Measurements from ENCODE around the gene SPPL3. TPM values are rescaled to one million over a fixed set of nuclear protein-coding genes. Genes with fewer than 3 reads are reported as not detected.
"Not testable (repeated sequence)": the region's sequence is repeated elsewhere in the genome, so short reads cannot be mapped to it uniquely, and the experiment has no call there.

Gene SPPL3
- total RNA-seq, 1 experiment from 2014 or later = 4.7 TPM

DNA sequence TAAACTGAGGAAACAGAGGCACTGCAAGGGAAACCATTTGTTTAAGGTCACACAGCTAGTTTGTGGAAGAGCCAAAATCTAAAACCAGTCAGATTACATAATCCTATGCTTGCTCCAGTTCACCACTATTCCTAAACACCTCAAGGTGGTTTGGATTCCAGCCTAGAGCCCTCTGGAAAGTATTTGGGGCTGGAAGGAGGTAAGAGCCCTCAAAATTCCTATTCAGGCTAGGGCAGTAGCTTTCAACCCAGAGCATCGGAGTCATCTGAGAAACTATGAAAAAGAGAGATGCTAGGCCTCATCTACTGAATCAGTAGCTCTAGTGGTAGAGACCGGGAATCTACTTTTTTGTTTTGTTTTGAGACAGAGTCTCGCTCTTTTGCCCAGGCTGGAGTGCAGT lies 16.0 kb upstream of the SPPL3 start:
- no peak for DNase-seq (ENCODE audit: low spot score)

DNA sequence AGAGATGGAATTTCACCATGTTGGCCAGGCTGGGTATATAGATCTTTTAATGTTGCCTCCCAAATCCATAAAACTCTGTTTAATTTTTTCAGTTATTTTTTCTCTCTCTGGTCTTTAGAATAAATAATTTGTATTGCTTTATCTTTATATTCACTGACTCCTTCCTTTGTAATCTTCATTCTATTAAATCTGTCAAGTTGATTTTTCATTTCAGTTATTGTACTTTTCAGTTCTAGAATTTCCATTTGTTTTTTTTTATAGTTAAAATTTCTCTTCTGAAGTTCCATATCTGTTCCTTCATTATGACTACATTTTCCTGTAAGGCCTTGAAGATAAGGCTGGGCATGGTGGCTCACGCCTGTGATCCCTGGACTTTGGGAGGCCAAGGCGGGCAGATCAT lies 13.6 kb upstream of the SPPL3 start:
- DNase-seq (ENCODE audit: low spot score) = no peak

DNA sequence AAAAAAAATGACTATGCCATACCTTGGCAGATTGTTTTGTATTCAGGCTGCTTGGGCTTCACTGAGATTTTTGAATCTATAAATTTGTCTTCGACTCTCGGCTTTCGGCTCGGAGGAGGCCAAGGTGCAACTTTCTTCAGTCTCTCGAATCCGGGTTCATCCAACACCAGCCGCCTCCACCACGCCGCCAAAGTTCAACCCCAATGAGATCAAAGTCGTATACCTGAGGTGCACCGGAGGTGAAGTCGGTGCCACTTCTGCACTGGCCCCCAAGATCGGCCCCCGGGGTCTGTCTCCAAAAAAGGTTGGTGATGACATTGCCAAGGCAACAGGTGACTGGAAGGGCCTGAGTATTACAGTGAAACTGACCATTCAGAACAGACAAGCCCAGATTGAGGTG lies 12.4 kb upstream of the SPPL3 start:
- no peak for DNase-seq (ENCODE audit: low spot score)

DNA sequence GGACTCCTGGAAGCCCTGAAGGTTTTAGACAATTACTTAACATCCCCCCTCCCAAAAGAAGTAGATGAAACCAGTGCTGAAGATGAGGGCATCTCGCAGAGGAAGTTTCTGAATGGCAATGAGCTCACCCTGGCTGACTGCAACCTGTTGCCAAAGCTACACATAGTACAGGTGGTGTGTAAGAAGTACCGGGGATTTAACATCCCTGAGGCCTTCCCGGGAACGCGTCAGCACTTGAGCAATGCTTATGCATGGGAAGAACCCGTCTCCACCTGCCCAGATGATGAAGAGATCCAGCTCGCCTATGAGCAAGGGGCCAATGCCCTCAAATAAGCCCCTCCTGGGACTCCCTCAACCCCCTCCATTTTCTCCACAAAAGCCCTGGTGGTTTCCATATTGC lies 10.6 kb upstream of the SPPL3 start:
- DNase-seq (ENCODE audit: low spot score) = no peak

DNA sequence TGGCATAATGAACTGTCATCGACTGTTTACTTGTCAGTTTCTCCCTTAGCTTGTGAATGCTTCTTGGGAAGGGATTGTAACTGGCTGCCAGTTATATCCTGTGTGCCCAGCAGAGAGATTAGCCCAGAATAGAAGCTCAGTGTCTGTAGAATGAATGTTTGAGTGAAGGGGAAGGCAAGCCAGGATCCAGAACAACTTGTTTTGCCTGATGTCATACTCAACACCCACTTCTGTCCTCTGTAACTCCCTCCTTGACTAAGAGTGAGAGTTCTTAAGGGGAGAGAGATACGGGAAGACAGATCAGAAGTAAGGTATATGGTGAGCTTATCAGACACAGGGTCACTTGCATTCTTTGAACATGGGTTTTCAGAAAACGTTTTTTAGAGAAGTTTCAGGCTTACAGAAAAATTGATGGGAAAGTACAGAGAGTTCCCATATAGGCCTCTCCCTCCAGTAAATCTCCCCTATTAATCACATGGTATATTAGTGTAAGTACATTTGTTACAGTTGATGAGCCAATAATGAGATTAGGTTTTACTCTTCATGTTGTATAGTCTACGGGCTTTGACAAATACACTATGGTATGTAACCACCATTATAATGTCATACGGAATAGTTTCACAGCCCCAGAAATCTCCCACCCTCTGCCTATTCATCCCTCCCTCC lies 5.6 kb upstream of the SPPL3 start:
- no peak for DNase-seq (ENCODE audit: low spot score)

DNA sequence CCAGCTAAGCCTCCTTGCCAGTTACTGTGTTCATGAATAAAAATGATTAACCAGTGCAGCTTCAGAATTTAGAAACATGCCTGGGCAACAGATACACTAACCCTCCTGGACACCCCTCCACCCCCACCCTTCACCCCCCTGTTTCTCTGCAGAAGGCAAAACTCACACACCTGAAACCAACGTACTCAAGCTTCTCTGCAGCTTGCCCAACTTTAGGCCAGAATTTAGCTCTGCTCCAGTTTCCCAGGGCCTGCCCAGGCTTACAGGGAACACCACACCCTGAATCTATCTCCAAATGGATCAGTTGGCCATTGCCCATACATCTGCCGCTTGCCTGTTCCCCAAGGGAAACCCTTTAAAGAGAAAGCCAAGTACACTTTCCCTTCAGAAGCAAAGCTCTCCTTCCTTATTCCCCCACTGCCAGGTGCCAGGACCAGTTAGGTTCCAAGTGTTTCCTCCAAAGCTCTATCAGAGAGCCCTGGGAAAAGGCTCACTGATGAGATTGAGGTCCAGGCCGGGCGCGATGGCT lies 1.8 kb upstream of the SPPL3 start:
- DNase-seq (ENCODE audit: low spot score) = no peak

DNA sequence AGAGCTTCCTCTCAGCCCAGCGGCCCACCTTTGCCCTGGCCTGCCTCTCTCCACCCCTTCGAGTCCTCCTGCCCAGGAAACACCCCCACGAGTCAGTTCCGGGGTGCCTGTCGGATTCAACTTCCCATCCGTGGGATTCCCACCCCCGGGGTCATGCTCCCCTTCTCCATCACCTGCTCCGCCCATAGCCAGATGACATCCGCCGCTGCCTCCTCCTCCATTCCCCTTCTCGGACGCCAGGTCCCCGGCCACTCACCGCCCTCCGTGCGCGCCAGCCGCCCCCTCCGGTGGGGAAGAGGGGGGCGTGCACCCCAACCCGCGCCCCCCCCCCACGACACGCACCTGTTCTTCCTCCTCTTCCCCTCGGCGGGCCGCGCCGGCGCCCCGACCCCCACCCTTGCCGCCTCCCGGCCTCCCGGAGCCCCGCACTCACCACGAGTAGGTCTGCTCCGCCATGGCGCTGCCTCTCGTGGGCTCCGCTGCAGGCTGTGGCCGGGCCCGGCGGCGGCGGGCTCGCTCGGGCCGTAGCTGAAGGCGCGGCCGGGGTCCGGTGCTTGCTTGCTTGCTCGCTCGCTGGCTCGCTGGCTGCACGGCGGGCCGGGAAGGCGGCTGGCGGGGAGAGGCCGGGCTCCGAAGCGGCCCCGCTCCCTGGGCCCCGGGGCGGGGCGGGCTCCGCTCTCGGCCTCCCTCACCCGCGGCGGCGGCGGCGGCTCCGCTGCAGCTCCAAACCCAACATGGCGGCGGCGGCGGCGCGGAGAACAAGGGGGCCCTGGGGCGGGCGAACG lies 554 bp downstream of the SPPL3 start:
- no peak for DNase-seq (ENCODE audit: low spot score)

DNA sequence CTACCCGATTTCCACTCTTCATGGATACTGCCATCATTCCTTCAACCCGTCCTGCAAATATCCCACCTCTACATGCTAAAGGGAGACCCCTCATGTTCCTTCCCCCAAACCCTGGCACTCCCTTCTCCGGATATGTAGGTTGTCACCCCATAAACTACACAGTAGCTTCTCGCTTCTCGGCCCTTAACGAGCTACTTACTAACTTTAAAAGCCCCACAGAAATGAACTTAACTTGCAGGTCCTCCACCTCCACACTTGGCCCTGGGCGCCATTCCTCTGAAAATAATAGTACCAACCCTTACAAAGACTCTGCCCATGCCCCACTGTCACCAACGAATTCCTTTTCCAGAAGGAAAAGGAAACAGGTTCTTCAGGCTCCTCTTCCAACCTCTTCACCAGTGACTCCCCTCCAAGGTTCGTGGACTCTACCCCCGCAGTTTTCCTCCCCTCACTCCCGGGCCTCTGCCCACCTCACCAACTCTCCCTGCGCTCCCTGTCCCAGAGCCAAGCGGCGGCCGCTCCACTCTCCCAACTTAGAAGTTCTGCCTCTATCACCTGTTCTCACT lies 1.2 kb downstream of the SPPL3 start:
- DNase-seq (ENCODE audit: low spot score) = no peak

DNA sequence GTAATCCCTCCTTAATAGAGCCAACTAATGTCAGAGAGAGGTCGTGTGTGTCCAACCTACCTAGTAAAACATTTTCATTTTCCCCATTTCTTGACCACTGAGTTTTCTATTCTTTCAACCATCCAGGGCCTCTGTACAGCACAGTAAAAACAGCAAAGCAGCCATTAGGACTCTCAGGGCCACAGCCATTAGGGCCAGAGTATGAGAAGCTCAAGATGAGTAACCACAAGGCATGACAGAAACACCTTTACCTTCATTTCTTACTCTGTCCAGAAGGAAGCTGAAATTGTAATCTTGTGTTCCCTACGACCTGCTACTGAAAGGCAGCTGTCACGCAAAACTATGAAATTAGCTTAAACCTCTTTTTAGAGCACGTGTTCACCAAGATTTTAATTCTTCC lies 2.3 kb downstream of the SPPL3 start:
- DNase-seq (ENCODE audit: low spot score) = no peak

DNA sequence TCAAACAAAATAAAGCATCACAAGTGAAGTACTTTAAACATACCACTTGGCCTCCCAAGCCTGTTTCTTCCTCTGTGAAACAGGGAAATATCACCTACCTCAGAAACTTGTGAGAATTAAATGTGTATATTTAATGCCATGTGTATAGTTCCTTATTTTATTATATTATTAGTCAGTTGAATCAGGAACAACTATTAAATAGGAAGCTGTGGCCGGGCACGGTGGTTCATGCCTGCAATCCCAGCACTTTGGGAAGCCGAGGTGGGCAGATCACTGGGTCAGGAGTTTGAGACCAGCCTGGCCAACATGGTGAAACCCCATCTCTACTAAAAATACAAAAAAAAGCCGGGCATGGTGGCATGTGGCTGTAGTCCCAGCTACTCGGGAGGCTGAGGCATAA lies 3.1 kb downstream of the SPPL3 start:
- not testable (repeated sequence) for DNase-seq (ENCODE audit: low spot score)

DNA sequence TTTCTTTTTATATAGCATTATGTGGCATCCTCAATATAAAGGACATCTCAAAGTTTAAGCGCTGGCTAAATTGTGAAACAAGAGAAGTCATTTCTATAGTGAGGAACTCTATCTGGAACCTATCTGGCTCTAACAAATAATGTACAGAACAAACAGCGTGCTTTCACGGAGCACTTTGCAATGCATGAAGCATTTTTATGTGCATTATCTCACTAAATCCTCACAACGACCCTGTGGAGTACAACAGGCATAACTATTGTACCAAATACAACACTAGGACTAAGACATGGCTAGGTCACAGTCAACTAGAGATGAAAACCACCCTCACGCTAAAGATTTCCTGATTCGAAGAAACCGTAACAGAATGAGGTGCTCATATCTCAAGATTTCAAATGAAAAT lies 8.6 kb downstream of the SPPL3 start:
- DNase-seq (ENCODE audit: low spot score) = no peak

DNA sequence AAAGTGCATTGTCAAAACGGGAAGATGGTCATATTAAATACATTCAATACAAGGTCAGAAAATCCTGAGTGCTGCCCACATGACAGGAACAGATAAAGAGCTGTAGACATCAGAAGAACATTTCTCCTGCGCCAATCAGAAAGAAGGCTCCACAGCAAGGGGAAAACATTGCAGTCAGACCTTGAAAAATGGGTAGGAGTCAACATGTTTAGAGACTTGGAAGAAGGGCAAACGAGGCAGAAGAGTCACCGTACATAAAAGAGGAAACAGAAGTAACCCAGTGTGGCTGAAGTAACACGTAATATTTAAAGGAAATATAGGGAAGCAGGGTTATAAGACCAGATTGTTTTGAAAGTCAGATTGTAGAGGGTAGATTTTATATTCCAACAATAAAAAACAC lies 11.9 kb downstream of the SPPL3 start:
- DNase-seq (ENCODE audit: low spot score) = no peak

DNA sequence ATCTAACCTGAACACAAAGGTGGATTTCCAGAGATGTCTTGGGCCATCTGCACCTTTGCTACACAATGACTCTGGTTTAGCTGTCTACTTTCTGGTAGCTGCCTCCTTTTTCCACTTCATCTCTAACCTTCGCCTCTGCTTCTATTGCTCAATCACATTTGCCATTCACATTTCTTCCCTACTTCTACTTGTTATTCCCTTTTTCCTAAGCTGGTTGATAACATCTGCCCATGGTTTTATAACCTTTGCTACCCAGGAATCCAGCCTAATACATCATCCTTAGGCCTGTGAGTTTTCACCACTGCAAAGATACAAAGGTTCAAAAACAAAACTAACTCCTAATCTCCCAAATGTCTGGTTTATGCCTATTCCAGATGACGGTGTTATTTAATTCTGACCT lies 13.2 kb downstream of the SPPL3 start:
- no peak for DNase-seq (ENCODE audit: low spot score)

DNA sequence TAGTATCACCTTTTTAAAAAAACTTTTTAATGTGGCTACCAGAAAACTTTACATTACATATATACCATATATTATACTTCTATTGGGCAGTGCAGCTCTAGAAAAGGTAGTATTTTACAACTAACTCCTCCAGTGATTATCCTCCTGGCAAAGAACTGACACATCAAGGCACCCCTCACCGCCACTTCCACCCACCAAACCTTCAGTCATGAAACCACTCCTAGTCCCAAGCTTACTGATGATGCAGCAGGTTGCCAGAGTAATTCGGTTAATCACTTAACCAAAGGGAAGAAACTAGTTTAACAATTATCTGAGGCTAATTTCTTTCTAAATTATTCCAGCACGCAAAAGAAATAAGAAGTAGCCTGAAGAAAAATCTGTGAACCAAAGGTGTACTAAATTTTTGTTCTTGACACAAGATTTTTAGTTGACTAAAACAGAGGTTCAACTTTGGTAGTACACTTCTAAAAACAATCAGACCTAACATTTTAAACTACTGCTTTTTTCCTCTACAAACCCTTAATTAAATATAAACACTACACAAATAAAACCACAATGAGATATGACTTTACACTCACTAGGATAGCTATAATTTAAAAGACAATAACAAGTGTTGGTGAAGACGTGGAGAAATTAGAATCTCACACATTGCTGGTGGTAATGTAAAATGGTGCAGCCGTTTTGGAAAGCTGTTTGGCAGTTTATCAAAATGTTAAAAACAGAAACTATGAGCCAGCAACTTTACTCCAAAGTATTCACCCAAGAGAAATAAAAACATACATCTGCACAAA lies 16.7 kb downstream of the SPPL3 start:
- DNase-seq (ENCODE audit: low spot score) = no peak

DNA sequence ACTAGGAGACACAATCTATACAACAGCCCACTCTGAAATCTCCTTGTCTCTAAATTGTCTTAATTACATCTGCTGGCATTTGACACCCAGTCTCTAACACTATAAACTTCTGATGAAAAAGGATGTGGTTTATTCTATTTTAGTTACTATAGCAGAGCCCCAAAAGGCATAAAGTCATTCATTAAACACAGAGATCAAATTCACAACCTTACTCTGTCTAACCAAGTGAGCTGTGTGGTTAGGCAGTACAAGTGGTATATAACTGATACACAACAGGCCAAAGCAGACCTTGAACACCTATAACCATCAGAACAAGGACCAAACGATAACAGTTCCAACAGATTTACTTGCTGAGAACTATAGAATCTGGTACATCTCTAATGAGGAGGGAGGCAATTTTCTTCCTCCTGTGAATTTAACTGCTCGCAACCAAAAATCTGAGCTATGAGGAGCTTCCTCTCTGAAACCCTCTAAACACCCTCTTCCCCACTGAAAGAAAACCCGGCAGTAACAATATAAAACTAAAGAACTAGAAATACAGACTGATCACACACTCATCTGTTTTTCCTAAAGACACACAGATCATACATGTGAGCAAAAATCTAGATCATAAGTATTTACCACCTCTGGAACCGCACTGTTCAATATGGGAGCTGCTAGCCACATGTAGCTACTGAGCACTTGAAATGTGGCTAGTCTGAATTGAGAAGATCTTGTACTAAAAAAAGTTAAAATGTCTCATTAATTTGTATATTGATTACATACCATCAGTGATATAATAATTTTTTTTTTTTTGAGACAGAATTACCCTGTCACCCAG lies 17.7 kb downstream of the SPPL3 start:
- no peak for DNase-seq (ENCODE audit: low spot score)

DNA sequence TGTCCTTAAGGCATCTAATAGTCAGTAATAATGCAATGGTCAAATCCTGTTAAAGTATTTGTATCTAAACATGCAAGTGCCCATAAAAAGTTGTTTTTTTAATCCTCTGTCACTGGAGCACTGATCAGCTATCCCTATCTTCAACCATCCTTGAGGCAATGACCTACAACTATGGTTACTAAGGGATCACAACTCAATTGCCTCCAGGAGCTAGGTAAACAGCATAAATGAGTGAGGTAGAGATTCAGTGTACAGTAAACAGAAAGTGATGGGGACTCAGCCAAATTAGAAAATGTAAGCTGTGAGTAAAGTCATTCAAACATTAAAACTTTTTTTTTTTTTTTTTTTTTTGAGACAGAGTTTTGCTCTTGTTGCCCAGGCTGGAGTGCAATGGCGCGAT lies 18.6 kb downstream of the SPPL3 start:
- DNase-seq (ENCODE audit: low spot score) = no peak

DNA sequence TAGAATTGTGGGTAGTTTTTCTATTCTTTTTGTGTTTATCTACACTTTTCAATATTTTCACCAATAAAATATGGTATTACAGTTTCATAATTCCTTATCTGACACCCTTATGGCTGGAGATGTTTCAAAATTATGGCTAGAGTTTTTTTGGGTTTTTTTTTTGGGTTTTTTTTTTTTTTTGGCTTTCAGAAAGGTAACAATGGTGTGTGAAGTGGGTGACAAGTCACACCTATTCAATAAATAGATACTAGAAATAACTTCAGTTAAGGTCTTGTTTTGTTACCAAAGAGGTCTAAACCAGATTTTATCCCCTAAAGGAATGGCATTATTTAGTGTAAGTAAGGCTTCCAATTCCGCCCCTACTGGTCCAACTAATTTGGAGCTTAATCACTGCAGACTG lies 19.5 kb downstream of the SPPL3 start:
- no peak for DNase-seq (ENCODE audit: low spot score)

DNA sequence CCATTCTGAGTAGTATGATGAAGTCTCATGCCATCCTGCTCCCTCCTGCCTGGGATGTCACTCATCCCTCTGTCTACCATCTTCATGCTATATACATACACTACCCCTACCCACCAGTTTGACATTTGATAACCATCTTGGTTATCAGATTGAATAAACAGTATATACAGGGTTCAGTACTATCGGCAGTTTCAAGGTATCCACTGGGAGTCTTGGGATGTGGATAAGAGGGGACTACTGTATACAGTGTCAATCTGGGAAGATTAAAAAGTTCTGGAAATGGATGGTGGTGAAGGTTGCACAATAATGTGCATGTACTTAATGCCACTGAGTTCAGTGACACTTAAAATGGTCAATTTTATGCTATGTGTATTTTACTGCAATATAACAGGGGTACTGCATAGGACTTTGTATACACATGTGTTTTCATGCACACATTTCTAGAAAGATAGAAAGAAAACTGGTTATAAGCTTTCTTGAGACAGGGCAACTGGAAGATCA lies 22.1 kb downstream of the SPPL3 start:
- no peak for DNase-seq (ENCODE audit: low spot score)

DNA sequence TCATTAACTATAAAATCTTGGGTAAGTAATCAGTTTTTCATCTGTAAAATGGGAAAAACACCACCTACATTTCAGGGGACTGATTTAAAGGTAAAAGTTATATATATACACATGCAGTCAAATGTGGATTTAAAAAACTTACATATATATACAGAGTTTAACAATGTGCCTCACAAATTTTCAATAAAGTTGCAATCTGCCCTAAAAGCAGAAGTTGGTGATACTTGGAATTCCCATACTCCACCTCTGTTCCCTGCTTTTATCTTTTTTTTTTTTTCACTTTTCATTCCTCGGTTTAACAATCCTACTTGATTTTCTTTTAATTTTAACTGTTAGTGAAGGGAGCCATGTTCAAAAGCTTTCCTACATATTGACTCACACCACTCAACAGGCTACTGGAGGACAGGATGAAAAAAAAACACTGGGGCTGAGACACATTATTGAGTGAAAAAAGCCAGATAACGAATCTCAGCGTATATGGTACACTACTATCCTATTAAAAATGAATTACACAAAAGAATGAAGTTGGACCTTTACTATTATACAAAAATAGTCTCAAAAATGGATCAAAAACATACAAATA lies 24.3 kb downstream of the SPPL3 start:
- DNase-seq (ENCODE audit: low spot score) = no peak

DNA sequence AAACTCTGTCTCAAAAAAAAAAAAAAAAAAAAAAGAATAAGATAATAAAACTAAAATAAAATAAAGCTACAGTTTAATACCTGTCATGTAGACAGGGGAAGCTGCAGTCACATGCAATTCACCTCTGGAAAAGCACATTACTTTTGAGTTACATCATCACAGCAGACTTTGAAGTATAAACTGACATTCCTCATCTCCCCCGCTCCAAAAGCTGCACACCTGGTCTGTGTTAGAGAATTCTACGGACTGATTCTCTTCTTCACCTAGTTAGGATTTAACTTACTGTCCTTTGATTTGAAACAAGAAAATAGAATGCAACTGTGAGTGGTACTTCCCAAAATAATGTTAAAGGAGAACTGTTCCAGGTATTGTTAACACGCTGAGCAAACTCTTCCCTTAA lies 25.1 kb downstream of the SPPL3 start:
- no peak for DNase-seq (ENCODE audit: low spot score)
